ENCODE results near the gene ATP6V1G2. TPM values are rescaled to one million over a fixed set of nuclear protein-coding genes. Genes with fewer than 3 reads are reported as not detected.

ATP6V1G2 gene
- total and polyA plus RNA-seq, 2 experiments from 2014 or later: 2.4 to 2.7 TPM

- TF ChIP-seq, protein P1, sequence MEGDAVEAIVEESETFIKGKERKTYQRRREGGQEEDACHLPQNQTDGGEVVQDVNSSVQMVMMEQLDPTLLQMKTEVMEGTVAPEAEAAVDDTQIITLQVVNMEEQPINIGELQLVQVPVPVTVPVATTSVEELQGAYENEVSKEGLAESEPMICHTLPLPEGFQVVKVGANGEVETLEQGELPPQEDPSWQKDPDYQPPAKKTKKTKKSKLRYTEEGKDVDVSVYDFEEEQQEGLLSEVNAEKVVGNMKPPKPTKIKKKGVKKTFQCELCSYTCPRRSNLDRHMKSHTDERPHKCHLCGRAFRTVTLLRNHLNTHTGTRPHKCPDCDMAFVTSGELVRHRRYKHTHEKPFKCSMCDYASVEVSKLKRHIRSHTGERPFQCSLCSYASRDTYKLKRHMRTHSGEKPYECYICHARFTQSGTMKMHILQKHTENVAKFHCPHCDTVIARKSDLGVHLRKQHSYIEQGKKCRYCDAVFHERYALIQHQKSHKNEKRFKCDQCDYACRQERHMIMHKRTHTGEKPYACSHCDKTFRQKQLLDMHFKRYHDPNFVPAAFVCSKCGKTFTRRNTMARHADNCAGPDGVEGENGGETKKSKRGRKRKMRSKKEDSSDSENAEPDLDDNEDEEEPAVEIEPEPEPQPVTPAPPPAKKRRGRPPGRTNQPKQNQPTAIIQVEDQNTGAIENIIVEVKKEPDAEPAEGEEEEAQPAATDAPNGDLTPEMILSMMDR (conservative IDR thresholded peaks at IDR 0.05; ENCODE audit: low read depth in 2 of 2): no peak
- TF ChIP-seq POLR2AphosphoS5 (IDR thresholded peaks at IDR 0.05; ENCODE audit: low read depth) (no peak), STAT1 (IDR thresholded peaks at IDR 0.05; ENCODE audit: unreplicated experiment) (no peak)
Observed at GRCh38 chr6:31569861-31570536, 23.6 kb upstream of the ATP6V1G2 start (continued).

DNA sequence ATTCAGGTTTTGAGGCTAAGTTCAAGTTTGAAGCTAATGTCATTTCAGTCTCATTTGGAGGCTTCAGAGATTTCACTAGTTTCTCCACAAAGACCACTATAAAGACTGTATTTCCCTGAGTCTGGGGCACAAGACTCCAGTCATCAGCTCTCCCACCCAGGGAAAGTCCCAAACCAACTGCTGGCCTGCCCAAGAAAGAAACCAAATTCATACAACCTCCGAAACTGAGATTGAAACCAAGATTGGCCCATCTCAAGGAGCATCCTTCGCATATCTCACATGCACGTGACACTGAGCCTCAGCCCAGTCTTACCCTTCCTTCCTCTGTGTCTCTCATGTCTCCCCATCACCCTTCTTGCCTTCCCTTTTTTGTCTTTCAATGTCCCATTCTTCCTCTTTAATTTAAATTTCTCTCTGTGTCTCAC is 22.1 kb upstream of the ATP6V1G2 start:
- Histone ChIP-seq H3K4me3 (no peak overlapping the region), H2AFZ (no peak overlapping the region)
- ATAC-seq: no peak

GRCh38 chr6:31567531-31568370 is 21.3 kb upstream of the ATP6V1G2 start:
- H3K27ac Mint-ChIP-seq: no peak overlapping the region
- H3K4me2 ChIP-seq: no peak overlapping the region
- H3F3A ChIP-seq (replicated peaks; ENCODE audit: low read depth): 0 out of 2 replicates have a peak, but pooled peaks cover 2% of the 10 kb centered on the region
- no peaks in the 10 kb centered on the region for H3K36me3 Mint-ChIP-seq (ENCODE audit: low read depth)
- no peaks in the 10 kb centered on the region for H3K79me2 ChIP-seq (replicated peaks; ENCODE audit: insufficient read depth)
- no peak for DNase-seq (ENCODE audit: low spot score)
- H3K9me3 Mint-ChIP-seq: no peaks in the 10 kb centered on the region; the same call in 2 of the 3 replicates
- no peaks in the 10 kb centered on the region for H3K36me3 ChIP-seq (ENCODE audit: insufficient read depth)
- peaks cover 7% of the 10 kb centered on the region for H3K27me3 Mint-ChIP-seq (ENCODE audit: insufficient read depth, low read depth, poor library complexity)
- peaks cover 8% of the 10 kb centered on the region for H3K4me1 Mint-ChIP-seq
- 0 out of 2 replicates have a peak overlapping the region, but pooled peaks have one; percentile 15 for H3K27ac ChIP-seq (ENCODE audit: low read depth)
- H4K20me1 ChIP-seq (replicated peaks; ENCODE audit: insufficient read depth): no peaks in the 10 kb centered on the region
- no peak overlapping the region for H3K4me3 Mint-ChIP-seq
- TF ChIP-seq CREB1 (CRISPR knock-in tag; IDR thresholded peaks at IDR 0.05; ENCODE audit: low read depth): no peak
- TF ChIP-seq POLR2AphosphoS5 (IDR thresholded peaks at IDR 0.05; ENCODE audit: low read depth): no peak
- TF ChIP-seq NANOG (IDR thresholded peaks at IDR 0.05; ENCODE audit: borderline replicate concordance): no peak
- TF ChIP-seq EZH2 (IDR thresholded peaks at IDR 0.05; ENCODE audit: low read depth, unreplicated experiment): no peak
- TF ChIP-seq, protein P1 (conservative IDR thresholded peaks at IDR 0.05; ENCODE audit: low read depth in 2 of 2): no peak
- no peak for TF ChIP-seq EZH2phosphoT487 (IDR thresholded peaks at IDR 0.05; ENCODE audit: unreplicated experiment)
- H3K9me2 ChIP-seq (ENCODE audit: insufficient read depth): no peaks in the 10 kb centered on the region
- H2AFZ ChIP-seq: peak overlapping the region; percentile 74; the same call in 1 of the 2 replicates
- H3K4me1 ChIP-seq (ENCODE audit: insufficient read depth): peaks cover 5% of the 10 kb centered on the region; the same call in 1 of the 2 replicates
- ATAC-seq: peak; percentile 85
- H3K4me3 ChIP-seq: no peak overlapping the region
- no peaks in the 10 kb centered on the region for H3K27me3 ChIP-seq (ENCODE audit: insufficient read depth)

More for the DNA sequence above, 22.1 kb upstream of the ATP6V1G2 start:
- Histone ChIP-seq H3K27me3 (ENCODE audit: insufficient read depth) (no peaks in the 10 kb centered on the region), H3K4me2 (no peak overlapping the region), H3K27ac (ENCODE audit: low read depth) (no peak overlapping the region), H3F3A (replicated peaks; ENCODE audit: low read depth) (0 out of 2 replicates have a peak, but pooled peaks cover 2% of the 10 kb centered on the region), H3K79me2 (replicated peaks; ENCODE audit: insufficient read depth) (no peaks in the 10 kb centered on the region), H3K36me3 (ENCODE audit: insufficient read depth) (no peaks in the 10 kb centered on the region), H4K20me1 (replicated peaks; ENCODE audit: insufficient read depth) (no peaks in the 10 kb centered on the region), H3K4me1 (ENCODE audit: insufficient read depth) (peaks cover 5% of the 10 kb centered on the region; the same call in 1 of the 2 replicates), H3K9me2 (ENCODE audit: insufficient read depth) (no peaks in the 10 kb centered on the region)
- Mint-ChIP-seq H3K27me3 (ENCODE audit: insufficient read depth, low read depth, poor library complexity) (peaks cover 7% of the 10 kb centered on the region), H3K4me3 (no peak overlapping the region), H3K27ac (no peak overlapping the region), H3K4me1 (peaks cover 10% of the 10 kb centered on the region), H3K9me3 (no peaks in the 10 kb centered on the region; the same call in 2 of the 3 replicates), H3K36me3 (ENCODE audit: low read depth) (no peaks in the 10 kb centered on the region; the same call in 2 of the 3 replicates)
- TF ChIP-seq POLR2AphosphoS5 (IDR thresholded peaks at IDR 0.05; ENCODE audit: low read depth): no peak
- DNase-seq (ENCODE audit: low spot score): no peak

Data from GM23338 (cell line).